ACHN (cell line): ENCODE measurements around the gene FHOD3.
A peak's percentile ranks its signal among the peaks of the same experiment; 100 is the strongest.

Experiments used
- DNase-seq: peaks from one replicate; pipeline ENCODE4 v3.0.0-alpha.2; 2015
- in situ Hi-C: cut with HindIII; loops from 2 replicates; pipeline ENCODE4 v1.10.0; 2017; ENCODE audit warnings: low sequenced_read_pairs, low pct_ligation_motif_present, low pct_unique_long_range_greater_than_20kb

Gene FHOD3

DNA sequence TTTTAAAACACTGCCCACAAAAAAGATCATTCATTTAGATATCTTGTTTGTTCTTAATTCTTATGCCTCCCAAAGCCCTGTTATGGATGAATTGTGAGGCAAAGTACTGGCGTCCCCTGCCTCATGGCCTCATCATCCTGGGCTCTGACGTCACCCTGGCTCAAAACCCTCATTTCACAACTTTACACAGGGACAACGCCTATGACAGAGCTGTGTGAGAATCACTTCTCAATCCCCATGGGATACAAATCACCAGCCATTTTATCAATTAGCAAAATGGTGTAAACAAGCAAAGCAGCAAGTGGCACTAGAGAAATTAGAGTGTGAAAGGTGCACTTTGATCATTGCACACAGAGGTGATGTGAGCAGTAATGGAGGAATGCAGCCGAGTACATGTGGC lies 16.6 kb downstream of the FHOD3 start:
- in situ Hi-C loops = no loop called here
- DNase-seq = no peak

DNA sequence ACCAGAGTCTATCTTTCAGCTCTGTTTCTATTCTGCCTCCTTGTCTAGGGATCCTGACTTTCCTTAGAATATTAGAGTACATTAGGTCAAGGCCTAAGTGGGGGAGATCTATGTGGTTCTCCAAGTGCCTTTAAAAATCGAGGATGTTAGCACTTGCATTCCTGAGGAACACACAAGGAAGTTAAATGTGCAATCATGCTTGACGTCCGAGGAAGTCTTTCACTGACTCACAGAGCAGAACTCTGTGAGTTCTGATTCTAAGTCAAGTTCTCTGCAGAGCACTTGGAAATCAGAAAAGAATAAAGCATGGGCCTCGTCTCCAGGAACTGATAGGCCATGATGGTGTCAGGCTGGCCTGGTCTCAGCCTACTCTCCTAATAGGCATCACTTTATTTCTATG lies 17.2 kb downstream of the FHOD3 start:
- in situ Hi-C loops = no loop called here
- peak; percentile 91 for DNase-seq

DNA sequence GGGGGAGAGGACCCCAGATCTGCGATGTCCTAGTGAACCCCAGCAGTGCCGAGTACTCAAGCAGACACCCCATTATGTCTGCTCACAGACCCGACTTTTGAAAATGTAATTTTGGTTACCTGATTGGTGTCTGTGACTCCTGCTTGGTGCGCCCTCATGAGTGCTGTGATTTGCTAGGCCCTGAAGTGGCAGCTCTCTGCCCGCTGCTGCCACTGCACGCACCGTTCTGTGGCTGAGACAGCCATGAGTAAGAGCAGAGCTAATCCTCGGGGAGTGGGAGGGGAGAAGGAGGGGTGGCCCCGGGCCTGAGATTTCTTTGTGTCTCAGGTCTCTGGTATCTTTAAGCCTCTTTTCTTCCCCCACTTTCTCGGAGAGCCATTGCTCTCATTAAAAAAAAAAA lies 18.2 kb downstream of the FHOD3 start:
- DNase-seq = peak; percentile 75
- in situ Hi-C loops = no loop called here

DNA sequence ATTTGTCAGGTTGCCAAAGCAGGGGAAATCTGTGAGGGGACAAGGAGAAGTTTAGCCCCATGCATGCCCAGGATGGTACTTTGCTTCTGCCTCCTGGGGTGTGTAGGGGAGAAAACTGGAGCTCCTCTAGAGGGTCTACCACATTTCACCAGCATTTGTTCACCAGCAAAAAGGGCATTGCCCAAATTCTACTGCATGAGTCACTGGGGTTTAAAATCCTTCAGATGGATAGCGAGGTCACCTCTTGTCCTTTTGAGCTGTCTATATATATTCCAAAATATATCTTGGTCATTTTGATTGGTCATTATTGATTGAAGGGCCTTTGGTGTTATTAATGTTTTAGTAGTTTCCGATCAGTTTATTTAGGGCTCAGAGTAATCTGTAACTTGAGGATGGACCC lies 18.7 kb downstream of the FHOD3 start:
- no peak for DNase-seq
- in situ Hi-C loops = no loop called here

DNA sequence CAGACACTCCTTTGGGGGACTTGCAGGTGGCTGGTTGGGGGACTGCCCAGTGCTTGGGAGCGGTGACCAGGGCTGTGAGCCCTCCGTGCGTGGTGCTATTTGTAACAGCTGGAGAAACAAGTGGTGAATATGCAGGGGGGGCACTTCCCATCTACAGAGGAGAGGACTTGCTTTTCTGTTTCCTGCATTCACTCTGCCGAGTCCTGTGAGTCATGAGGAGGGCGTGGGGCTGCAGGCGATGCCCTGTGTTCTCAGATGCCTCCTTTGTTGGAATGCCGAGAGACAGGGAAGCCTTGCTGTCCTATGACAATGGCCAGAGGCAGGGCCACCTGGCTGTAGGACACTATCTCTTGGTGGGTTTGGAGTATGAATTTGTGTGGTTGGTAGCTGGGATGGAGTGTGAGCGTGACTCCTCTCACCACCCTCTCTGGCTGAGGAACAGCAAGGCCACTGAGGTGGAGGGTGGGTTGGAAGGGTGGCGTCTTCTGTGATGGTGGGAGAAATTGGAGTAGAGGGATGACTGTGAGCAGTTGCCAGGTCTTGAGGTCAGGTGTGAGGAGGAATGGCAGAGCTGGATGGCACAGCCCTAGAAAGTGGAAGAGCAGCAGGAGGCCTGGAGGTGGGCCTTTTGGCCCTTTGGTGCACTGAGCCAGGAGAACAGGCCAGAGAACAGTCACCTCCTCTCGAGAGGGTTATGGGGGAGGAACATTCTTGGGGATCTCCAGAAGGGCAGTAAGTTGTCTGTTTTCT lies 24.3 kb downstream of the FHOD3 start:
- in situ Hi-C loops = no loop called here
- DNase-seq = peak; percentile 58

DNA sequence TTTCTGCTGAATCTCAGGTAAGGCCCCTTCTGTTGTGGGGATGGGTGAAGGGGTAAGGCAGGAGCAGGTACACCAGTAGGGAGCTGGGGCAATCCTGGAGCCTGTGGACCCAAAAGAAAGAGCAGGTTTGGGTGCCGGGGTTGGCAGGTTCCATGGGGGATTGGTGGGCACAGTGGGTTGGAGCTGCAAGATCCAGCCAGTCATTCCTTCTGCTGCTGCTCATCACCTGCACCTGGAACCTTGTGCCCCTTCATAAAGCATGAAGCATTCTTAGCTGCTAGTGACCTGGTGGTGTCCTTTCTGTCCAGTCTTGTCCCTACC lies 24.9 kb downstream of the FHOD3 start:
- no peak for DNase-seq
- in situ Hi-C loops = no loop called here

DNA sequence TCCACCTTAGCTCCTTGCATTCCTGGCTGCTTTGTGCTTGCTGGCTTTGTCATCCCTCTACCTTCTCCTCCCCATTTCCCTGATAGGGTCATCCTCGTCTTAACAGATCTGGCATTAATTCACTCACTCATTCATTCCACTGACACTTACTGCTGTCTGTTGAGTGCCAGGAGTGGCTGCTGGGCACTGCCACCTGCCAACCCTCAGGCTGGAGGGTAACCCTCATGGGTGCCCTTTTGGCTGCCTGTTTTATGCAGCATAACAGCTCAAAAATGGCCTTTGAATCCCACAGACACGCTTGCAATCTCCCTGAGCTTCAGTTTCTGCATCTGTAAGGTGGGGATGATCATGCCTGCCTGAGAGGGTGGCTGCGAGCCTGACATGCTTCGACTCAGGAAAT lies 25.2 kb downstream of the FHOD3 start:
- in situ Hi-C loops = no loop called here
- no peak for DNase-seq

DNA sequence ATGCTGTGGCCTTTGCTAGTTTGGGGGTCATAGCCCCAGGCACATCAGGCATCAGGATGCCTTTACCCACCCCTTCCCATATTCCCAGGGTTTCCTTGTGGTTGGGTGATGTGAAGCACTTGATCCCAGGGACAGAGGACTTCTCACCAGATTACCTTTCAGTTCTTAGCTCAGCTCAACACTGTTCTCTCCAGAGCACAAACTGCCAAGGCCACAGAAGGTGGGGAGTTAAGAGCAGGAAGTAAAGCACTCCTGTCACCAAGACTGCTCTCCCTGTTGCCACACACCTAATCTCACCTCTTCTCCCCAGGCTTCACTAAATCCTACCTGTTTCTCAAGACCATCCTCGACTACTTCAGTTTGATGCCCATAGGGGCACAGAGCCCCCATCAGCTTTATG lies 25.9 kb downstream of the FHOD3 start:
- DNase-seq = no peak
- in situ Hi-C loops = no loop called here

DNA sequence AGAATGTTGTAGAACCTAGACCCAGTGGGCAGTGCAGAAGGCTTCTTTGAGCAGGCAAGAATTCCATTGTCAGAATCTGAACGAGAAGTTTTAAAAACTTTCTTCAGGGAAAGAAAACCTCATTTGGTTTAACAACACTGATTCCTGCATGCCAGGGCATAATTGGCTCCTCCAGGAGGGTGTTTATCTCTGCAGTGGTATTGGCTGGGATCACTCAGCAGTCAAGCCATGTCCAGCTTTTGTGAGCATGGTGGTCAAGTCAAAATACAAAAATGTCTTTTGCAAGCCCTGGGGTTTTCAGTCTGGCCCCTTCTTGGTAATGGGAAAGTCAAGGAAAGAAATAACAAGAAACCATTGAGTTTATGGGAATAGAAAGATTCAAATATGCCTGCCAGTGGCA lies 28.3 kb downstream of the FHOD3 start:
- in situ Hi-C loops = no loop called here
- no peak for DNase-seq

DNA sequence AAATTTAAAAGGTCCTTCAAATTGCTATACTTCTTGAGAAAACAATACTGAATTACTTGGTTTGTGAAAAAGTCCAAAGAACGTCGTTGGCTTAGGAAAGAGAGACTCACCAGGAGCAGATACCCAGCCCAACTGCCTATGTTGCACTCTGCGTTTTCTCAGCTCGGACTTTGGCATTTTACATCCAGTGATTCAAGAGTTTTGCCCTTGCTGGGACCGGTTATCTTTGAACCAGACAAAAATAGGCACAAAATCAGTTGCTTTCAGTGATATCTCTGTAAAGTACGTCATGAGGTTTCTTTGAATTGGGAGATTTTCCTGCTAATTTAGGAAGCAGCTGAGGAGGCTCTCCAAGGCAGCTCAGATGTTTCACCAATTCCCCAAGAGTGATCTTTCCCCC lies 29.3 kb downstream of the FHOD3 start:
- in situ Hi-C loops = no loop called here
- DNase-seq = no peak

DNA sequence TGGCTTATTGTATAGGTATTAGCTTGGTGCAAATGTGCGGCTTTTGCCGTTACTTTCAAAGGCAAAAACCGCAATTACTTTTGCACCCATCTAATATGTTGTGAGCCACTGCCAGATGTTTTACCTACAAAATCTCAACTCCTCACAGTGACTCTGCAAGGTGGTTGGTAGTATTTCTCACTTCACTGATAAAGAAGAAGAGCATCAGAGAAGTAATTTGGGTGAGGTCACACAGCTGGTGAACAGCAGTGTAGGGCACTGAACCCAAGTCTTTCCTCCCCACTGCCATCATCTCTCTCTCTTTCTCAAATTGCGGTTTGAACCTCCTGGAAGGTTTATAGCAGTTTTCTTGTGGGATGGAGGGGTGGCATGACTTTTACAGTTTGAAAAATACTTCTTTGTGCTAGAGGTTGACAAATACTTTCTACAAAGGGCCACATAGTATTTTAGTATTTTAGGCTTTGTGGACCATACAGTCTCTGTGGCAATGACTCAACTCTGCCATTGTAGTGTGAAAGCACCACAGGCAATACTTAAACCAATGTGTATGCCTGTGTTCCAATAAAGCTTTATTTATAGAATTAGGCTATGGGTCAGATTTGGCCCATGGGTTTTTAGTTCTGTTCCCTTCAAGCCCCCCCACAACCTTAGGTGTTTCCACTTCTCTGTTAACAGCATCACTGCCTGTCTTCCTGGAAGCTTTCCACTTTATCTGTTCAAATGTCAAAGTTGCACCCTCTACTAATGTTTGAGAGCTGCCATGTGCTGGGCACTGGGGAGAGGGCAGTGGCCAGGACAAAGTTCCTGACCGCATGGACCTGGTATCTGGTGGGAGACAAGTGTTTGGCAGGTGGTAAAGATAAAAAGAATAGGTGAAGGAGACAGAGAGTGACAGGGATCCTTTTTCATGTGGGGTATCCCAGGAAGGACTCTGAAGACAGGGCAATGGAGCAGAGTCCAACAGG lies 30.1 kb downstream of the FHOD3 start:
- in situ Hi-C loops = no loop called here
- no peak for DNase-seq

DNA sequence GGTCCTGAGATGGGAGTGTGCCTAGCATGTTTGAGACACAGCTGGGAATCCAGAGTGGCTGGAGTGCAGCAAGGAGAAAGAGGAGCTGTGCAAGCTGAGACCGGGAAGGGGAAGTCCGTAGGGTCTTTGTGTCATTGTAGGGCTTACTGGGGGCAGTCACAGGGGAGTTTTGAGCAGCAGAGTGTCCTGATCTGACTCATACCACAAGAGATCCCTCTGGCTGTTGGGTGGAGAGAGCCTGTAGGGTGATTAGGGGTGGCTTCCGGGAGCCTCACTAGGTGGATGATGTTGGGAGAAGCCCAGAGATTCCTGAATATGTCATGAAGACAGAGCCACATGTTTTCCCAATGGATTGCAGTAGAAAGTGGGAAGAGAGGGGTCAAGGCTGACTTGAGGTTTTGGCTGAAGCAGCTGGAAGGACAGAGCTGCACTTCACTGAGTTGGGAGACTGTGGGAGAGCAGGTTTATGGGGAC lies 30.9 kb downstream of the FHOD3 start:
- in situ Hi-C loops = no loop called here
- DNase-seq = no peak

DNA sequence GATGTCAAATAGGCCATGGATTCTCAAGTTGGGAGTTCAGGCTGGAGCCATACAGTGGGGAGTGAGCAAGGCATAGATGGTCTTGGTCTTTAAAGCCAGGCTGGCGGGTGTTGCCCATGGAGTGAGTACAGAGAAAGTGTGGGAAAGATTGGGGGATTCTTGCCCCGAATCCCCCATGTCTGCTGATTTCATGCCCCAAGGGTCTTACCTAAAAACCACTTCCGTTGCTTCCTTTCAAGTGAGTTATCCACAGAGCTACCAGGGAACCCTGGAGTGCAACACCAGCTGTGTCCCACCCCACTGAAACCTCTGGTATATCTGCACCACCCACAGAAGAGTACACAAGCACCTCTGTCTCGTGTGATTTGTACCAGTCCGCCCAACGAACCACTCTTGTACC lies 31.4 kb downstream of the FHOD3 start:
- in situ Hi-C loops = no loop called here
- DNase-seq = no peak

DNA sequence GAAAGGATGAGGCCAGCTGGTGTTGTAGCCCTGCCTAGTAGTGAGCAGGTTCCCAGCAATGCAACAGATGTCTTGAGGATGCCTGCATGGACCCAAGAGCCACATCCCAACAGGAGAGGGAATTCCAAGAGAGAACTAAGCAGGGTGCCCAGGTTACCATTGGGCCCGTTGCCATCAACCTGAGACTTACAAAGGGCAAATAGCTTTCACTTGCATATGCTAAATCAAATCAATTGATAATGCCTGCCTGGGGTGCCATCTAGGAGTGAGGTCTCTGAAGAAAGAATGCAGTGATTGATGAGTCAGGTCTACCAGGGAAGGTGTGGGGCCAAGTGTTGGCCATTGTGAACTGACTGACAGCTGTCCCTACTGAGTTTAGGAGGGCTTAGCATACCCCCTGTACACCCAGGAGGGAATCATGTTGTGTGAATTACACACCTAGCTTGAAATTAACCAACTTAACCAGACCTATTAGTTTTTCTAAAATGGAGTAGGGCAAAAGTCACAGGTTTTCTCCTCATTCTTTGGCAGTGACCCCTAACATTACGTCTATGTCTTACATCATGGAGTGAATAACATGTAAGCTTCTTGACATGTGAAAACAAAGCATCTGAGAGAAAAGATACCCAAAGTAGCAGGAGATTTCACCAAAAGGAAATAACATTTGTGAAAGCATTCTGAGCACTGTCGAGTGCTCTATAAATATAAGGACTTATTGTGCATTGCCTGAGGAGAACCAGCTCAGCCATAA lies 32.3 kb downstream of the FHOD3 start:
- no peak for DNase-seq
- in situ Hi-C loops = no loop called here

DNA sequence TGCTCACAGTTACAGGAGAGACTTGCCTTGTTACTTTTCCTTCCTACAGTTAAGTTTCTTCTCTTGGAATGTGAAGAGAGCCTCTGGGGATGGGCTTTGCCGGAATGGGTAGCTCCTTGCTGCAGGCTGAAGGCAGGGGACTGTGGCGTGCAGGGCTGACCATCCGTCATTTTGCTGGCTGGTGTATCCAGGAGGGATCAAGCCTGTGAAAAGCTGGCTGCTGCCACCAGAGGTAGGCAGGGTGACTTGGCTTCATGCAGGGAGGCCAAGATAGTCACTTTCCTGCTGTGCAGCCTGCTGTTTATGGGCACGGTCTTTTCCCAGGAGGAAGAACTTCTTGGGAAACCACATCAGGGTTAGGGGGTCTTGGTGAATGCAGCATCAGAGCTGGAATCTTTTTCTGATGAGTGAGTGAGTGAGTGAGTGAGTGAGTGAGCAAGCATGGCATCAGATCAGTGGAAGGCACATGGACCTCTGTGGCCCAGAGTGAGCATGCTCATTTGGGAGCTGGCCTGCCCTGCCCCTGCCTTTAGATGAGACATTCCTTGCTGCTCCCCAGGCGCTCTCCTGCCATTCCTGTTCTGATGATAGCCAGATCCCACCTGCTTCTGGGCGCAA lies 33.0 kb downstream of the FHOD3 start:
- no peak for DNase-seq

DNA sequence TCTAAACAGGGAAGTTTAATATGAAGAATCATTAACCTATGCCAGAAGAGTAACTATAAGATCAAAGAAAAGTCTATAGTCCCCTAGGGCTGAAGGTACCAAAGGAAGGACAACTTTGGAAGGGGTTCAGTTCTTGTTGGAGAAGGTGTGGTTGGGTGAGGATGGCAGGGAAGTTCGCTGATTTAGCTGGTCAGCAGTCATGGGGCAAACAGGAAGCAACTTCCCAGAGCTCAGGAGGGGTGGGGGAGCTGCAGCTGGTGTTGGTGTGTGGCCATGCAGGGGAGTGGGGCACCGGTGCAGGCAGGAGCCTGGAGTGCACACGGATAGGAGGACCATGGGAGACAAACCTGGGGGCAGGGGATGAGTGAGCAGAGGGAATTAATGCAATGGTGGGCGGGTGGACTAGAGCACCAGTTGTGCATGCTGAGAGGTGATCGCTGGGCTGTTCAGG lies 34.0 kb downstream of the FHOD3 start:
- in situ Hi-C loops = no loop called here
- DNase-seq = peak; percentile 29

More for the DNA sequence above, 33.0 kb downstream of the FHOD3 start:
- in situ Hi-C loops = no loop called here

DNA sequence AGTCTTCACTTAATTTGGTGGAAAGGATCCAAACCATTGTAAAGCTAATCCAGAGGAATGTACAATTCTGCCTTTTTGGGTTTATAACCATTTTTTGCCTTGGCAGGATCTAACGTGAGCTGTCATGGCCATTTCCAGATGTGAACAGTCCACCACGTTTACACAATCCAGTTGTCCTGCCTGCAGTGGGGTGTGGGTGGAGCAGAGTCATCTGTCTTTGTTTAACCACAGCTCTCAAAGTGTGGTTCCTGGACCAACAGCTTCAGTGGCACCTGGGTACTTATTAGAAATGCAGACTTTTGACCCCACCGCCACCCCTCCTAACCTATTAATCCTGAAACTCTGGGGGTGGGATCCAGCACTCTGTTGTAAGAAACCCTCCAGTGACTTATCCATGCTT lies 35.9 kb downstream of the FHOD3 start:
- in situ Hi-C loops = no loop called here
- no peak for DNase-seq

DNA sequence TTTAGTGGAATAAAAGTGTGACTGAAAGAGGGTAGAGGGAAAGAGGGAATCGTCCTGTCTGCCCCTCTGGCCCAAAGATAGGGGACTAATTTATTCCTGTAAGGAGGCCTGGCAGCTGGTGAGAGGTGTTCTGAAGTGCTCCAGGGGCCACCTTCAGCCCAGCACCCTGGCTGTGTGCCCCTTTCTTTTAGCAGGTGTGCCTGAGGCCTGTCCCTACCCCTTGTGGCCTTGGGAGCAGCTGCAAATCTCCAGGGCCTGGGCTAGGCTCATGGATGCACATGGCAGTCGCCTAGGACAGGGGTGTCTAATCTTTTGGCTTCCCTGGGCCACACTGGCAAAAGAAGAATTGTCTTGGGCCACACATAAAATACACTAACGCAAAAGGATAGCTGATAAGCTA lies 37.3 kb downstream of the FHOD3 start:
- DNase-seq = no peak
- in situ Hi-C loops = no loop called here
